HL-60 (cell line): Measurements from ENCODE around the gene PCGF2. TPM values are rescaled to one million over a fixed set of nuclear protein-coding genes. Genes with fewer than 3 reads are reported as not detected.

ENCODE experiments used
- DNase-seq, 2 experiments: peaks; one replicate each; pipeline ENCODE4 v3.0.0-alpha.2; 2010 to 2020; ENCODE audit warnings: low read depth in 1 of 2, low spot score in 1 of 2
- H3K27ac ChIP-seq: fragments of 250-450 bp; sonication (Bioruptor Pico); replicated peaks from 2 replicates; pipeline ENCODE4 v1.5.1; 2020; ENCODE audit warnings: mild to moderate bottlenecking, moderate library complexity
- H3K27me3 ChIP-seq: fragments of 250-450 bp; sonication (Bioruptor Pico); 2 replicates; pipeline ENCODE4 v1.5.1; 2021; ENCODE audit warnings: mild to moderate bottlenecking, moderate library complexity; ENCODE audit not compliant: insufficient read depth, poor library complexity, severe bottlenecking
- H3K4me3 ChIP-seq: replicated peaks from 2 replicates; pipeline ENCODE4 v1.5.1; 2011; ENCODE audit warnings: mild to moderate bottlenecking, control low read depth, low read length; ENCODE audit not compliant: insufficient read depth
- GABPA ChIP-seq: IDR thresholded peaks from 2 replicates; pipeline ENCODE4 v1.6.1; 2012; ENCODE audit warnings: low read depth
- POLR2AphosphoS5 ChIP-seq: IDR thresholded peaks from 2 replicates; pipeline ENCODE4 v1.6.1; 2012; ENCODE audit warnings: low read depth
- SPI1 ChIP-seq: IDR thresholded peaks from 2 replicates; pipeline ENCODE4 v1.6.1; 2012; ENCODE audit warnings: low read depth, mild to moderate bottlenecking, borderline replicate concordance
- microRNA-seq: library from miRNA; unstranded; fragments of <30 nt; microRNA quantifications from one replicate; pipeline ENCODE4, GENCODE V29; 2018
- TF ChIP-seq, protein P1 (sequence below): IDR thresholded peaks from one replicate; pipeline ENCODE4 v1.5.1; 2011; ENCODE audit warnings: low read length, control low read depth, inconsistent platforms; ENCODE audit not compliant: insufficient read depth
- TF ChIP-seq, protein P2 (sequence below): IDR thresholded peaks from 2 replicates; pipeline ENCODE4 v1.6.1; 2012; ENCODE audit warnings: low read depth; ENCODE audit not compliant: insufficient replicate concordance

PCGF2 gene

DNA sequence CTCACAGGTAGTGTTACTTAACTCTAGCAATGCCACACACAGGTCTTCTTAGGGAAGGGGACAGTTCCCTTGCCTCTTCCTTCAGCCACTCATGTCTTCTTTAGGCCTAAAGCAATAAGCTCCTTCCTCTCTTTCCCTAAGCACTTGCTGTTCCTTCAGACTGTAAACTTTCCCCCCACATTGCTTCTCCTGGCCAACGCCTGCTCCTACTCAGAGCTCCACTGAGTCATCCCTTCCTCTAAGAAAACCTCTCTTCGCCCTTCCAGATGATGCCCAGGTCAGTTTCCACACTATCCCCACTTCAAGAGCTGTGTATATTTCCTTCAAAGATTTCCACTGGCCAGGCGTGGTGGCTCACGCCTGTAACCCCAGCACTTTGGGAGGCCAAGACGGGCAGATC, 60.9 kb downstream of the PCGF2 start:
- Histone ChIP-seq H3K27ac (no peak overlapping the region), H3K27me3 (no peaks in the 10 kb centered on the region), H3K4me3 (no peak overlapping the region)
- DNase-seq: no peak
- TF ChIP-seq, protein P1, sequence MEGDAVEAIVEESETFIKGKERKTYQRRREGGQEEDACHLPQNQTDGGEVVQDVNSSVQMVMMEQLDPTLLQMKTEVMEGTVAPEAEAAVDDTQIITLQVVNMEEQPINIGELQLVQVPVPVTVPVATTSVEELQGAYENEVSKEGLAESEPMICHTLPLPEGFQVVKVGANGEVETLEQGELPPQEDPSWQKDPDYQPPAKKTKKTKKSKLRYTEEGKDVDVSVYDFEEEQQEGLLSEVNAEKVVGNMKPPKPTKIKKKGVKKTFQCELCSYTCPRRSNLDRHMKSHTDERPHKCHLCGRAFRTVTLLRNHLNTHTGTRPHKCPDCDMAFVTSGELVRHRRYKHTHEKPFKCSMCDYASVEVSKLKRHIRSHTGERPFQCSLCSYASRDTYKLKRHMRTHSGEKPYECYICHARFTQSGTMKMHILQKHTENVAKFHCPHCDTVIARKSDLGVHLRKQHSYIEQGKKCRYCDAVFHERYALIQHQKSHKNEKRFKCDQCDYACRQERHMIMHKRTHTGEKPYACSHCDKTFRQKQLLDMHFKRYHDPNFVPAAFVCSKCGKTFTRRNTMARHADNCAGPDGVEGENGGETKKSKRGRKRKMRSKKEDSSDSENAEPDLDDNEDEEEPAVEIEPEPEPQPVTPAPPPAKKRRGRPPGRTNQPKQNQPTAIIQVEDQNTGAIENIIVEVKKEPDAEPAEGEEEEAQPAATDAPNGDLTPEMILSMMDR: no peak
- TF ChIP-seq SPI1: no peak
- TF ChIP-seq POLR2AphosphoS5: no peak
- TF ChIP-seq GABPA: no peak
- TF ChIP-seq, protein P2, sequence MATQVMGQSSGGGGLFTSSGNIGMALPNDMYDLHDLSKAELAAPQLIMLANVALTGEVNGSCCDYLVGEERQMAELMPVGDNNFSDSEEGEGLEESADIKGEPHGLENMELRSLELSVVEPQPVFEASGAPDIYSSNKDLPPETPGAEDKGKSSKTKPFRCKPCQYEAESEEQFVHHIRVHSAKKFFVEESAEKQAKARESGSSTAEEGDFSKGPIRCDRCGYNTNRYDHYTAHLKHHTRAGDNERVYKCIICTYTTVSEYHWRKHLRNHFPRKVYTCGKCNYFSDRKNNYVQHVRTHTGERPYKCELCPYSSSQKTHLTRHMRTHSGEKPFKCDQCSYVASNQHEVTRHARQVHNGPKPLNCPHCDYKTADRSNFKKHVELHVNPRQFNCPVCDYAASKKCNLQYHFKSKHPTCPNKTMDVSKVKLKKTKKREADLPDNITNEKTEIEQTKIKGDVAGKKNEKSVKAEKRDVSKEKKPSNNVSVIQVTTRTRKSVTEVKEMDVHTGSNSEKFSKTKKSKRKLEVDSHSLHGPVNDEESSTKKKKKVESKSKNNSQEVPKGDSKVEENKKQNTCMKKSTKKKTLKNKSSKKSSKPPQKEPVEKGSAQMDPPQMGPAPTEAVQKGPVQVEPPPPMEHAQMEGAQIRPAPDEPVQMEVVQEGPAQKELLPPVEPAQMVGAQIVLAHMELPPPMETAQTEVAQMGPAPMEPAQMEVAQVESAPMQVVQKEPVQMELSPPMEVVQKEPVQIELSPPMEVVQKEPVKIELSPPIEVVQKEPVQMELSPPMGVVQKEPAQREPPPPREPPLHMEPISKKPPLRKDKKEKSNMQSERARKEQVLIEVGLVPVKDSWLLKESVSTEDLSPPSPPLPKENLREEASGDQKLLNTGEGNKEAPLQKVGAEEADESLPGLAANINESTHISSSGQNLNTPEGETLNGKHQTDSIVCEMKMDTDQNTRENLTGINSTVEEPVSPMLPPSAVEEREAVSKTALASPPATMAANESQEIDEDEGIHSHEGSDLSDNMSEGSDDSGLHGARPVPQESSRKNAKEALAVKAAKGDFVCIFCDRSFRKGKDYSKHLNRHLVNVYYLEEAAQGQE: no peak

DNA sequence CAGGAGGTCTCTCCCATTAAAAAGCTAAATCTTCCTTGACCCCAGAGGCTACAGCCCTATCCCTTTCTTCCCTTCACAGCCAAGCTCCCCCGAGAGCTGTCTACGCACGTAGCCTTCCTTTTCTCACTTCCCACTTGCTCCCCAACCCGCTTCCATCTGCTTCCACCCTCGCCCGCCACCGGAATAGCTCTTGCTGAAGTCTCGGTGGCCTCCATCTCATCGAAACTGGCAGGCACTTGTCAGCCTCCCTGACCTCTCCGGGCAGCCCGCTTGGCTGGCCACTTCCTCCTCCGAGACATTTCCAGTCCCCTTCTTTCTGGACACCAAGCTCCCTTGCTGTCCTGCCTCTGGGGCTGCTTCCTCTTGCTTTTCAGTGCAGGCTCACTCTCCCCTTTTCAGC, 62.6 kb downstream of the PCGF2 start:
- TF ChIP-seq, protein P1: no peak
- TF ChIP-seq, protein P2: no peak
- TF ChIP-seq GABPA: no peak
- no peak for TF ChIP-seq SPI1
- TF ChIP-seq POLR2AphosphoS5: no peak
- DNase-seq: no peak
- H3K27ac ChIP-seq: no peak overlapping the region
- no peak overlapping the region for H3K4me3 ChIP-seq
- H3K27me3 ChIP-seq: no peaks in the 10 kb centered on the region

Small RNA genes lying within 50 kb of the gene (microRNA-seq; reads per million reads assigned to microRNA genes)
- gene MIR4726 (not detected), gene MIR4734 (not detected)
